ENCODE data around the gene CSMD2.

The CSMD2 gene

DNA sequence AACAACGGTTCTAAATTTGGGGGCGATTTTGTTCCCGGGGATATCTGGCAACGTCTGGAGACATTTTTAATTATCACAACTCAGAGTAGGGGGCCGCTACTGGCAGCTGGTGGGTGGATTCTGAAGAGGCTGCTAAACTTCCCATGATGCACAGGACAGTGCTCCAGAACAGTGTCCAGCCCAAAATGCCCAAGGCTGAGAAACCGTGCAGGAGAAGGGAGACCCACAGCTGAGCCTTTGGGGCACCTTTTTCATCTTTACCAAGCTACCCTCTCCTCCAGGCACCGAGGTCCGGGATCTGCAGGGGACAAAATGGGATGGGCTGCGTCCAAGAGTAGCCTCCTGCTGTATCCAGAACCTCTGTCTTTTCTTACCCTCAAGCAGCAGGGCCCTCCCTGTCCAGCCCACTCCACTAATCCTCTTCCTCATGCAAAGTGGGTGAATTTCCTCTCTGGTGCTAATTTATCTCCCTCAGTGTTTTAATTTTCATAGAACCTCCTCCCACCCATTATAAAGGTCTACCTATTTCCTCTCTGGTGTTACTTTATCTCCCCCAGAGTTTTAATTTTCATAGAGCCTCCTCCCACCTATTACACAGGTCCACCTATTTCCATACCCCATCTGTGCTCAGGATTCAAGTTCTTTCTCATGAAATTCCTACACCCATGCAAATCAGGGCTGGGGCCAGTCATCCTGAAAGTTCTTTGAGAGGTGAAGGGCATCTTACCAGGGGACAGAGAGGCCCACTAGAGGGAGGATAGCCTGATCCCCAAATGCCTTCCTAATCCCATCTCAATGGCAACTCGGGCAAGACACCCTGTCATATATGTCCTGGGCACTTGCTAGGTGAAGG is 42.7 kb downstream of the CSMD2 start:
- no peak overlapping the region for H3K4me3 ChIP-seq (ENCODE audit: control insufficient read depth, low read depth, low read length)
- DNase-seq (ENCODE audit: low read depth), result no peak
- TF ChIP-seq, protein P1, sequence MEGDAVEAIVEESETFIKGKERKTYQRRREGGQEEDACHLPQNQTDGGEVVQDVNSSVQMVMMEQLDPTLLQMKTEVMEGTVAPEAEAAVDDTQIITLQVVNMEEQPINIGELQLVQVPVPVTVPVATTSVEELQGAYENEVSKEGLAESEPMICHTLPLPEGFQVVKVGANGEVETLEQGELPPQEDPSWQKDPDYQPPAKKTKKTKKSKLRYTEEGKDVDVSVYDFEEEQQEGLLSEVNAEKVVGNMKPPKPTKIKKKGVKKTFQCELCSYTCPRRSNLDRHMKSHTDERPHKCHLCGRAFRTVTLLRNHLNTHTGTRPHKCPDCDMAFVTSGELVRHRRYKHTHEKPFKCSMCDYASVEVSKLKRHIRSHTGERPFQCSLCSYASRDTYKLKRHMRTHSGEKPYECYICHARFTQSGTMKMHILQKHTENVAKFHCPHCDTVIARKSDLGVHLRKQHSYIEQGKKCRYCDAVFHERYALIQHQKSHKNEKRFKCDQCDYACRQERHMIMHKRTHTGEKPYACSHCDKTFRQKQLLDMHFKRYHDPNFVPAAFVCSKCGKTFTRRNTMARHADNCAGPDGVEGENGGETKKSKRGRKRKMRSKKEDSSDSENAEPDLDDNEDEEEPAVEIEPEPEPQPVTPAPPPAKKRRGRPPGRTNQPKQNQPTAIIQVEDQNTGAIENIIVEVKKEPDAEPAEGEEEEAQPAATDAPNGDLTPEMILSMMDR (IDR thresholded peaks at IDR 0.05; ENCODE audit: control insufficient read depth, insufficient read depth, low read depth, low read length, missing control alignments), result no peak

DNA sequence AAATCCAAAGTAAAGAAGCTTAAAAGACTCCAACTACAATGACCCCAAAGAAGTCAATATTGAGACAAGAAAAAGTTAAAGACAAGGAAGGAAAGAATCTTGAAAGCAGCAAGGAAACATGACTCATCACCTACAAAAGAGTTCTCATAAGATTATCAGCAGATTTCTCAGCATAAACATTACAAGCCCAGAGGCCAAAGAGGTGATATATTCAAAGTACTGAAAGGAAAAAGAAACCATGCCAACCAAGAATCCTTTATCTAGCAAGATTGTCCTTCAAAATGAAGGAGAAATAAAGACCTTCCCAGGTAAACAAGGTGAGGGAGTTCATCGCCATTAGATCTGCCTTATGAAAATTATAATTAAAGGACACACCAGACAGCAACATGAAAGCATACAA is 49.8 kb downstream of the CSMD2 start:
- TF ChIP-seq, protein P1 (IDR thresholded peaks at IDR 0.05; ENCODE audit: control insufficient read depth, insufficient read depth, low read depth, low read length, missing control alignments), result no peak
- DNase-seq (ENCODE audit: low read depth), result no peak
- no peak overlapping the region for H3K4me3 ChIP-seq (ENCODE audit: control insufficient read depth, low read depth, low read length)

DNA sequence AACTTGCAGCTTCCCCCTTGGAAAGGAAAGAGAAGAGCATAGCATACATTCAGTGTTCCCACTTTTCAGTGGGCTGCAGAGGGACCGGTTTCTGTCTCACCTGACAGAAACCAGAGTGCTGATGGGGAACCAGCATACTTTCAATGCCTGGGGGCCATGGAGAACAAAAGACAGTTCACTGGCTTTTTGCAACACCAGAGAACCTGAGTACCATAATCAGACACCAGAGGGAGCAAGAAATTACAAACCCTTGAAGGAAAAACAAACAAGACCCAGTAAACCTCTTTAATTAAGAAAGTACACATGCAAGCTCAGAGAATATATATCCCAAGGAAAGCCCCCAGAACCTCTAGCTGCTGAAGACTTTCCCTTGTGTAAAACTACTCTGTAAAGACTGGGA is 51.1 kb downstream of the CSMD2 start:
- TF ChIP-seq, protein P1 (IDR thresholded peaks at IDR 0.05; ENCODE audit: control insufficient read depth, insufficient read depth, low read depth, low read length, missing control alignments), result peak; percentile 33
- DNase-seq (ENCODE audit: low read depth), result no peak
- H3K4me3 ChIP-seq (ENCODE audit: control insufficient read depth, low read depth, low read length), result no peak overlapping the region

DNA sequence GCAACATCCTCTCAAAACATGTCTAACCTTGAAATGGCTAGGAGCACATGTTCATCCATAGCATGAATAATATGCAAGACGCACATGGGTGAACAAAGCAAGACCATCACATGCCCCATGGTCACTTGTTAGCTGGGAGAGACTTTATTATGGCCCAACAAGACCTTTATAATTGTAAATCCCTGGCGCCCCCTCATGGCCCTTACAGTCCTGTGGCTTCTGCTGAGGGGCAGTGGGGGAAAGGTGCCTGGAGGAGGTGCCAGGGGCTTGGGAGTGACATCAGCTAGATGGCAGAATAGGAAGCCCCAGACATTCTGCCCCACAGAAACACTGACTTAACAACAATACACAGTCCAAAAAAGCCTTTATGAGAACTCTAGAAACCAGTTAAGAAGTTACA is 51.7 kb downstream of the CSMD2 start:
- TF ChIP-seq, protein P1 (IDR thresholded peaks at IDR 0.05; ENCODE audit: control insufficient read depth, insufficient read depth, low read depth, low read length, missing control alignments), result peak; percentile 15
- no peak for DNase-seq (ENCODE audit: low read depth)

DNA sequence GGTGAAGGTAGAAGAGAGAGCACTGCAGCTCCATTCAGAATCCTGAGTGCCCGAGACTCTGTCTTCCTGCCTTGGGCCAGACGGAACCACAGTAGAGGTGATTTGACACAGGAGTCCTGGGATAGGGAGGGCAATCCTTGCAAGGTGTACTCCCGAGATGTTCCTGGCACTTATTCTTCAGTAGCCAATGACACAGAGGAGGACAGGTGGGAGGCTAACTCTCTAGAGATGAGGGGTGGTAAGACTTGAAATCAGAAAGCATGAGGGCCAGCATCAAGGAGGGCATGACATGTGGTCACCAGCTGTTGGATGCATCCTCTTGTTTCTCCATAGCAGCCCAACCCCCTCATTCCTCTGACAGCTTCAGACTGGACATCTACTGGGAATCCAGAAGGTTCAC is 56.3 kb downstream of the CSMD2 start:
- no peak for DNase-seq (ENCODE audit: low read depth)
- no peak overlapping the region for H3K4me3 ChIP-seq (ENCODE audit: control insufficient read depth, low read depth, low read length)
- TF ChIP-seq, protein P1 (IDR thresholded peaks at IDR 0.05; ENCODE audit: control insufficient read depth, insufficient read depth, low read depth, low read length, missing control alignments), result no peak

More for the DNA sequence above, 51.7 kb downstream of the CSMD2 start:
- no peak overlapping the region for H3K4me3 ChIP-seq (ENCODE audit: control insufficient read depth, low read depth, low read length)

DNA sequence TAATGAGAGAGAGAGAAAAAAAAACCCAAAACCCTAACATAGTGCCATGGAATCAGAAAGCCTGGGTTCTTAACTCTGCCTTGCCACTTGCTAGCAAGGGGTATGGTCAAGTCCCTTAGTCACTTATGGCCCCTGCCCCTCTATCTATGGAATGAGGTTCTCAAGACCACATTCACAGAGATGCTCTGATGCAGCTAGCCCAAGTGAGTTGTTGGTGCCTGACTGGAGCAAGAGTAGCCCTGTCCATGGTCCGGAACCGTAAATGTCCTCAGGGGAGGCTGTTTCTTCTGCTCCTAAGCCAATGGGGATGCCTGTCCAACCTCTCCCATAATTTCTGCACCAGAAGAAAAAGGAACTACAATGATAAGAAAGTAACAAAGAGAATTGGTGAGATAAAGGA is 56.8 kb downstream of the CSMD2 start:
- H3K4me3 ChIP-seq (ENCODE audit: control insufficient read depth, low read depth, low read length), result no peak overlapping the region
- TF ChIP-seq, protein P1 (IDR thresholded peaks at IDR 0.05; ENCODE audit: control insufficient read depth, insufficient read depth, low read depth, low read length, missing control alignments), result no peak
- DNase-seq (ENCODE audit: low read depth), result no peak
